Smooth muscle cell of the brain vasculature (primary cell): ENCODE measurements around the gene ZYG11B.
"Not testable (repeated sequence)": the region's sequence is repeated elsewhere in the genome, so short reads cannot be mapped to it uniquely, and the experiment has no call there.

Experiments
- DNase-seq: peaks from one replicate; pipeline ENCODE4 v3.0.0-alpha.2; 2012; ENCODE audit warnings: low read depth, low spot score

ZYG11B gene

GRCh38 chr1:52850951-52851350, 124.7 kb downstream of the ZYG11B start:
- DNase-seq, result no peak

DNA sequence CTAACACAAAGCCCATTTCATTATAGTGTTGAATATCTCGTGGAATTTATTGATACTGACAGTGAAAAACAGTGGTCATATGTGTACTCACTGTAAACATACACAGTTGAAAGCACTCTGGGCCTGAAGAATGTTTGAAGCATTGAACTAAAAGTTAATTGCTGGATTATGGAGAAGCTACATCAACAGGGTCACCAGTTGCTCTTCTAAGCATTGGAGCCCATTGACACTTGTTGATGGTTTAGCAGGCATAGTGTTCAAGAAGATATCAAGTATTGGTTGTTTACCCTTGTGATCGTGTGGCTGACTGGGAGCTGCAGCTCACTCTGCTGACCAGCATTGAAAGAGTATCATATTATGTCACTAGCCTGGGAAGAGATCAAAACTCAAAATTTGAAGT, 126.6 kb downstream of the ZYG11B start:
- DNase-seq, result no peak

DNA sequence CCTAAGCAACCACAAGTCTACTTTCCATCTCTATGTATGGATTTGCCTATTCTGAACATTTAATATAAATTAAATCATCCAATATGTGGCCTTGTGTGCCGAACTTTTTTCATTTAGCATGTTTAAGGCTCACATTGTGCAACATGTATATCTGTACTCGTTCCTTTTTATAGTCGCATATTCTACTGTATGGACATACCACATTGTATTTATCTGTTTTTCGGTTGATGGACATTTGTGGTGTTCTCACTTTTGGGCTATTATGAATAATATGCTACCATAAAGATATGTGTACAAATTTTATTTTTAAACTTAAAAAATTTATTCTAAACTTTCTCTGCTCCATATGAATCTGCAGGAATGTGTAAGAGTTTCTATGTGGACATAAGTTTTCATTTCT, 129.3 kb downstream of the ZYG11B start:
- no peak for DNase-seq

GRCh38 chr1:52856026-52856425, 129.8 kb downstream of the ZYG11B start:
- DNase-seq, result no peak

DNA sequence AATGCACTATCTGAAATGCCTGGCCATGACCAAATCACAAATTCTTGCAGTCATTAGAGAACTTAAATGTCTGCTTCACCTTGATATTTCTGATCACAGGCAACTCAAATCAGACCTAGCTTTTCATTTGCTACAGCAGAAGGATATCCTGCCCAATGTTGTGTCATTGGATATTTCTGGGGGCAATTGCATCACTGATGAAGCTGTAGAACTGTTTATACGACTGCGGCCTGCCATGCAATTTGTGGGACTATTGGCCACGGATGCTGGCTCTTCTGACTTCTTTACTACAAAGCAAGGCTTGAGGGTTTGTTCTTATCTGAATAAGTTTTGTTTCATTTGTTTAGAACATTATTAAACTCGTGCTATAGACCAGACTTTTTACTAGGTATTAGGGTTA, 131.2 kb downstream of the ZYG11B start:
- no peak for DNase-seq

- DNase-seq, result no peak
Observed at GRCh38 chr1:52862666-52863458, 136.6 kb downstream of the ZYG11B start.

- DNase-seq, result no peak
Observed at GRCh38 chr1:52867087-52867863, 141.0 kb downstream of the ZYG11B start.

GRCh38 chr1:52869727-52870126, 143.5 kb downstream of the ZYG11B start:
- not testable (repeated sequence) for DNase-seq

DNA sequence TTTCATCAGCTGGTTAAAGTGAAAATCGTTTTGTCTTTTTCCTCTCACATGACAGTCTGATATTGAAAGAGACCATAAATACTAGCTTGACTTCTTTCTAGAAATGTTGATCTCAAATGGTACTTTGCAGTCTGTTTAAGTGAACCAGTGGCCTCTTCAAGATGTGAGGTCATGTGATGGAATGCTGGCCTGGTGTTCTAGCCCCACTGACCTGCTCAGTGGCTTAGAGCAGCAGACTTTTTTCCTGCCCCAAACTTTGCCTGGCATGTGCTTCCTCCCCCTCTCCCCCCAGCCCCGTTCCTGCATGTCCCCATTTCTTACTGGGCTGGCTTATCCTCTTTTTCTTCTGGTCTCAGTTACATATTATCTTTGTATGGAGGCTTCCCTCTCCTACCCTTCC, 150.6 kb downstream of the ZYG11B start:
- no peak for DNase-seq
